H1 (cell line): ENCODE results near the gene SYTL2. TPM values are rescaled to one million over a fixed set of nuclear protein-coding genes. Genes with fewer than 3 reads are reported as not detected.

Experiments
- CTCF ChIA-PET: fragments of 300-600 bp; sonication (Branson Sonifier 250); formaldehyde crosslinking; loops from one replicate; lab custom pipeline; 2021; ENCODE audit not compliant: partially characterized antibody; lab: Charles Lee
- POLR2A ChIA-PET: fragments of 300-600 bp; sonication (Branson Sonifier 250); formaldehyde crosslinking; loops from one replicate; lab custom pipeline; 2021; ENCODE audit warnings: inconsistent platforms; ENCODE audit not compliant: partially characterized antibody; lab: Charles Lee
- DNase-seq, 2 experiments: peaks; one replicate each; pipeline versions ENCODE4 v3.0.0 to v3.0.0-alpha.2; 2010 to 2022; ENCODE audit warnings: low spot score in 2 of 2, low read depth in 1 of 2, mixed read lengths in 1 of 2
- FAIRE-seq: peaks from 2 replicates; lab custom pipeline; 2011; peaks lifted over from hg19 to GRCh38; lab: Jason Lieb, UNC
- H2AFZ ChIP-seq: 2 replicates; pipeline ENCODE4 v1.8.1; 2012; ENCODE audit warnings: low read length, inconsistent platforms
- H2AK5ac ChIP-seq: 2 replicates; pipeline ENCODE4 v1.6.1; 2013; ENCODE audit warnings: low read depth, low read length
- H2BK120ac ChIP-seq: replicated peaks from 2 replicates; pipeline ENCODE3; 2013; ENCODE audit warnings: low read depth, low read length, inconsistent platforms
- H2BK12ac ChIP-seq: 2 replicates; pipeline ENCODE4 v1.6.1; 2013; ENCODE audit warnings: low read depth, low read length
- H2BK15ac ChIP-seq: 2 replicates; pipeline ENCODE4 v1.6.1; 2013; ENCODE audit warnings: low read length
- H2BK20ac ChIP-seq: 2 replicates; pipeline ENCODE4 v1.6.1; 2013; ENCODE audit warnings: low read length
- H2BK5ac ChIP-seq: 2 replicates; pipeline ENCODE4 v1.6.1; 2013; ENCODE audit warnings: low read depth, low read length
- H3K14ac ChIP-seq: 2 replicates; pipeline ENCODE4 v1.6.1; 2013; ENCODE audit warnings: inconsistent platforms; ENCODE audit not compliant: insufficient read length
- H3K18ac ChIP-seq: 2 replicates; pipeline ENCODE4 v1.6.1; 2013; ENCODE audit warnings: low read length; ENCODE audit errors: extremely low read depth
- H3K23ac ChIP-seq: 2 replicates; pipeline ENCODE4 v1.6.1; 2013; ENCODE audit warnings: inconsistent platforms; ENCODE audit not compliant: insufficient read length
- H3K23me2 ChIP-seq: 2 replicates; pipeline ENCODE4 v1.6.1; 2013; ENCODE audit warnings: low read depth, low read length
- H3K27ac ChIP-seq: 2 replicates; pipeline ENCODE4 v1.6.1; 2011; ENCODE audit warnings: low read depth, low read length, inconsistent platforms
- H3K27me3 ChIP-seq, 4 experiments: replicated peaks in 1 of 4; 1 replicate in 1 of 4; 2 replicates in 3 of 4; pipeline versions ENCODE4 v1.6.1 to v1.8.1; 2011 to 2013; ENCODE audit warnings: low read length in 3 of 4, mild to moderate bottlenecking in 3 of 4, inconsistent platforms in 2 of 4, mixed read lengths in 2 of 4, moderate library complexity in 1 of 4; ENCODE audit not compliant: control insufficient read depth in 3 of 4, insufficient read depth in 3 of 4; ENCODE audit errors: extremely low read depth in 1 of 4
- H3K36me3 ChIP-seq, 4 experiments: 2 replicates each; pipeline versions ENCODE4 v1.6.1 to v1.8.1; 2011 to 2013; ENCODE audit warnings: mild to moderate bottlenecking in 4 of 4, low read length in 3 of 4, moderate library complexity in 2 of 4, control low read depth in 1 of 4, inconsistent platforms in 1 of 4; ENCODE audit not compliant: insufficient read depth in 4 of 4, control insufficient read depth in 2 of 4
- H3K4ac ChIP-seq: replicated peaks from 2 replicates; pipeline ENCODE3; 2013; ENCODE audit warnings: low read length, low read depth, mixed read lengths, inconsistent platforms; ENCODE audit not compliant: insufficient read length
- H3K4me1 ChIP-seq, 4 experiments: replicated peaks in 1 of 4; 1 replicate in 1 of 4; 2 replicates in 3 of 4; pipeline versions ENCODE4 v1.6.1 to v1.8.1; 2011 to 2013; ENCODE audit warnings: low read length in 3 of 4, inconsistent platforms in 2 of 4, mixed read lengths in 1 of 4; ENCODE audit not compliant: insufficient read depth in 4 of 4, control insufficient read depth in 3 of 4
- H3K4me2 ChIP-seq, 2 experiments: 2 replicates each; pipeline versions ENCODE4 v1.6.1 to v1.8.1; 2011 to 2013; ENCODE audit warnings: low read depth in 2 of 2, low read length in 2 of 2, control low read depth in 1 of 2, inconsistent platforms in 1 of 2, mild to moderate bottlenecking in 1 of 2; ENCODE audit not compliant: insufficient read depth in 1 of 2
- H3K4me3 ChIP-seq, 4 experiments: fragments of 200-600, 300-600 bp in 1 of 4; sonication (generic), shearing (Covaris generic), sonication (Bioruptor Twin) in 1 of 4; 2 replicates each; pipeline versions ENCODE4 v1.5.1 to v1.8.1; 2011 to 2016; ENCODE audit warnings: low read length in 4 of 4, low read depth in 3 of 4, control low read depth in 2 of 4, inconsistent platforms in 2 of 4, mild to moderate bottlenecking in 2 of 4, mixed read lengths in 1 of 4, moderate library complexity in 1 of 4; ENCODE audit not compliant: insufficient read depth in 2 of 4; ENCODE audit errors: extremely low read depth in 1 of 4
- H3K56ac ChIP-seq: replicated peaks from 2 replicates; pipeline ENCODE3; 2013; ENCODE audit warnings: low read depth, mild to moderate bottlenecking, mixed read lengths, low read length, inconsistent platforms; ENCODE audit not compliant: insufficient read length
- H3K79me1 ChIP-seq: 2 replicates; pipeline ENCODE4 v1.6.1; 2013; ENCODE audit warnings: low read depth, low read length, control low read depth
- H3K79me2 ChIP-seq, 2 experiments: 2 replicates each; pipeline versions ENCODE4 v1.6.1 to v1.8.1; 2012 to 2013; ENCODE audit warnings: low read length in 2 of 2, mild to moderate bottlenecking in 2 of 2, inconsistent platforms in 1 of 2; ENCODE audit not compliant: insufficient read depth in 2 of 2, control insufficient read depth in 1 of 2
- H3K9ac ChIP-seq, 4 experiments: replicated peaks in 1 of 4; 1 replicate in 1 of 4; 2 replicates in 3 of 4; pipeline versions ENCODE4 v1.6.1 to v1.8.1; 2011 to 2013; ENCODE audit warnings: low read depth in 3 of 4, low read length in 3 of 4, control low read depth in 2 of 4, mild to moderate bottlenecking in 2 of 4, moderate library complexity in 2 of 4, inconsistent platforms in 1 of 4; ENCODE audit errors: extremely low read depth in 1 of 4
- H3K9me3 ChIP-seq, 2 experiments: 2 replicates each; pipeline versions ENCODE4 v1.6.1 to v1.8.1; 2012 to 2013; ENCODE audit warnings: mild to moderate bottlenecking in 2 of 2, moderate library complexity in 2 of 2, control low read depth in 1 of 2, inconsistent platforms in 1 of 2, low read depth in 1 of 2, low read length in 1 of 2, mixed read lengths in 1 of 2; ENCODE audit not compliant: insufficient read depth in 2 of 2
- H4K20me1 ChIP-seq, 2 experiments: replicated peaks in 1 of 2; 2 replicates each; pipeline versions ENCODE3 to v1.8.1; 2011 to 2013; ENCODE audit warnings: inconsistent platforms in 2 of 2, low read length in 2 of 2, mild to moderate bottlenecking in 1 of 2; ENCODE audit not compliant: insufficient read depth in 2 of 2, control insufficient read depth in 1 of 2
- H4K5ac ChIP-seq: 2 replicates; pipeline ENCODE4 v1.6.1; 2013; ENCODE audit warnings: low read length, low read depth, mixed read lengths, inconsistent platforms; ENCODE audit not compliant: insufficient read length
- H4K8ac ChIP-seq: 2 replicates; pipeline ENCODE4 v1.8.0; 2013; ENCODE audit warnings: mild to moderate bottlenecking, moderate library complexity, low read length, inconsistent platforms; ENCODE audit not compliant: insufficient read depth; ENCODE audit errors: extremely low read depth
- H4K91ac ChIP-seq: replicated peaks from 2 replicates; pipeline ENCODE3; 2013; ENCODE audit warnings: low read length, mixed read lengths, inconsistent platforms; ENCODE audit not compliant: insufficient read length
- CEBPB ChIP-seq: IDR thresholded peaks from 2 replicates; pipeline ENCODE4 v1.6.1; 2012; ENCODE audit warnings: low read depth, low read length
- POU5F1 ChIP-seq: IDR thresholded peaks from 2 replicates; pipeline ENCODE4 v1.6.1; 2011; ENCODE audit warnings: low read depth, mild to moderate bottlenecking, low read length, moderate library complexity
- RNF2 ChIP-seq: fragments of 200-900, 300-1000 bp; sonication (generic); IDR thresholded peaks from 2 replicates; pipeline ENCODE4 v1.7.1; 2016; ENCODE audit warnings: borderline replicate concordance, low read depth, mild to moderate bottlenecking, antibody characterized with exemption, low read length; ENCODE audit not compliant: poor library complexity, severe bottlenecking; ENCODE audit errors: missing control alignments
- WGBS, 2 experiments: shearing (Covaris generic) in 1 of 2; methylation state at CpG; one replicate each; pipeline versions ENCODE4 v1.1.6 to v1.1.7; 2013 to 2015; ENCODE audit warnings: low lambda C conversion rate in 2 of 2, mixed read lengths in 2 of 2, inconsistent platforms in 1 of 2, low coverage in 1 of 2, missing lambda C conversion rate in 1 of 2; ENCODE audit not compliant: insufficient replicate concordance in 2 of 2, insufficient coverage in 1 of 2, insufficient read length in 1 of 2; ENCODE audit errors: extremely low coverage in 1 of 2, missing lambda C conversion rate in 1 of 2; 5-methylcytosine and 5-hydroxymethylcytosine counted together
- polyA plus RNA-seq, 7 experiments: library from polyadenylated mRNA; depleted of rRNA in 3 of 7; stranded (reverse) in 5 of 7; unstranded in 2 of 7; fragments of >200 nt in 5 of 7; fragments of 200-250 nt in 2 of 7; gene quantifications; 1 replicate in 5 of 7; 2 replicates in 1 of 7; 4 replicates in 1 of 7; pipeline versions ENCODE4 v1.2.1 to v1.2.3, GENCODE V29; 2011 to 2013; ENCODE audit warnings: missing spikeins in 2 of 7, mixed read lengths in 2 of 7
- total RNA-seq: library from RNA; stranded (reverse); fragmentation: NEBNext Ultra II Directional; extraction: Animal tissue kit (Norgen Biotek cat#: 25700); gene quantifications from 2 replicates; pipeline ENCODE4 v1.2.1, GENCODE V29; 2021

SYTL2 gene
- total and polyA plus RNA-seq, 2 of the 8 experiments (the other 6 are each of a cell fraction or from before 2014, with no cell fraction given): 1.3 to 9.1 TPM

- no peak overlapping the region for H3K4me2 ChIP-seq
- H3K27ac ChIP-seq: no peak overlapping the region
- no peak overlapping the region for H3K56ac ChIP-seq
- H3K79me2 ChIP-seq: no peaks in the 10 kb centered on the region
- CTCF ChIA-PET: interaction anchor here (3.0 kb wide), 1 partner anchor 12 kb away, joined by 31 read pairs; no protein-coding TSS in a partner anchor
- peaks cover 0 to 3% (median 2%) of the 10 kb centered on the region in 4 experiments; a peak in 4 of 7 replicates for H3K4me1 ChIP-seq
- no peak overlapping the region for H4K5ac ChIP-seq
- no peak overlapping the region for H4K8ac ChIP-seq
- H2BK20ac ChIP-seq: no peak overlapping the region
- H2BK120ac ChIP-seq: no peak overlapping the region
- H3K23me2 ChIP-seq: peaks cover 10% of the 10 kb centered on the region; the same call in 1 of the 2 replicates
- H2BK5ac ChIP-seq: no peak overlapping the region
- POLR2A ChIA-PET: interaction anchor here (0.6 kb wide), 2 partner anchors 308 to 345 kb away, joined by 3 read pairs; no protein-coding TSS in a partner anchor
- no peak overlapping the region for H2BK15ac ChIP-seq
- H3K27me3 ChIP-seq: peaks cover 0 to 35% (median 18%) of the 10 kb centered on the region in 4 experiments; a peak in 6 of 7 replicates
- H3K9ac ChIP-seq: no peak overlapping the region
- H3K9me3 ChIP-seq: no peaks in the 10 kb centered on the region
- FAIRE-seq: no peak
- H3K4ac ChIP-seq: no peak overlapping the region
- no peak overlapping the region for H4K91ac ChIP-seq
- H2BK12ac ChIP-seq: no peak overlapping the region
- H3K18ac ChIP-seq: no peak overlapping the region
- no peak overlapping the region for H3K4me3 ChIP-seq
- no peaks in the 10 kb centered on the region for H3K79me1 ChIP-seq
- H3K14ac ChIP-seq: no peak overlapping the region
- no peak for DNase-seq
- H2AFZ ChIP-seq: no peak overlapping the region
- no peaks in the 10 kb centered on the region for H4K20me1 ChIP-seq
- H3K23ac ChIP-seq: no peak overlapping the region
- 87% methylated on average over 9 of the region's 9 CpGs; no CpG with 5 or more reads in 1 of the 2 experiments for WGBS, 2 experiments
- H2AK5ac ChIP-seq: no peak overlapping the region
- no peak for TF ChIP-seq RNF2
- no peak for TF ChIP-seq POU5F1
- TF ChIP-seq CEBPB: 0 out of 2 replicates have a peak, but pooled peaks have one; percentile 12
- TF ChIP-seq, all 59 proteins: peak for 1
- H3K36me3 ChIP-seq: no peaks in the 10 kb centered on the region
Measured at GRCh38 chr11:85813721-85814120, 2.8 kb upstream of the SYTL2 start.
